GM10266 (cell line): Measurements from ENCODE around the gene KAT7.

Source experiments
- DNase-seq: peaks from one replicate; pipeline ENCODE4 v3.0.0; 2012; ENCODE audit errors: extremely low spot score
- TF ChIP-seq, protein P1 (sequence below): IDR thresholded peaks from 2 replicates; pipeline ENCODE4 v1.5.1; 2012; ENCODE audit warnings: mild to moderate bottlenecking, low read depth; ENCODE audit not compliant: control insufficient read depth, insufficient read depth; ENCODE audit errors: missing control alignments

Gene KAT7

DNA sequence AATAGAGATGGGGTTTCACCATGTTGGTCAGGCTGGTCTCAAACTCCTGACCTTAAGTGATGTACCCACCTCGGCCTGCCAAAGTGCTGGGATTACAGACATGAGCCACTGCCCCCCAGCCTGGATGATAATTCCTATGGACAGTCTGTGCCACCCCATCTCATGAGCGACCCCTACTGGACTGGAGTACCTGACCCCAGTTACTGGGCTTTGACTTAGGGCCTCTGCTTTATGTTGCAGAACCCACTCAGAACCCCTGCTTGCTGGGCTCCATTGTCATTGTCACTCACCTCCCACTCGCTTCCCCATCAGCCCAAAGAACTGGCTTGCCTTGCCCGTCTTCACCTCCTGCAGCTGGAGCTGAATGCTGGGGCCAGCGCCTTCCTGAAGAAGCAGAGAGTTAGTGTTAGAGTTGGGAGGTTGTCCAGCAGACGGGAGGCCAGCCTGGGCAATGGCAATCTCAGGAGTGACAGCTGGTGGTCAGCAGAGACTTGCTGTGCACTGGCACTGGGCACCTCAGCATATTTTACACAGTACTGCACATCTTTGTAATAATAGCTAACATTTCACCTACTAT is 55.4 kb downstream of the KAT7 start:
- no peak for DNase-seq
- TF ChIP-seq, protein P1, sequence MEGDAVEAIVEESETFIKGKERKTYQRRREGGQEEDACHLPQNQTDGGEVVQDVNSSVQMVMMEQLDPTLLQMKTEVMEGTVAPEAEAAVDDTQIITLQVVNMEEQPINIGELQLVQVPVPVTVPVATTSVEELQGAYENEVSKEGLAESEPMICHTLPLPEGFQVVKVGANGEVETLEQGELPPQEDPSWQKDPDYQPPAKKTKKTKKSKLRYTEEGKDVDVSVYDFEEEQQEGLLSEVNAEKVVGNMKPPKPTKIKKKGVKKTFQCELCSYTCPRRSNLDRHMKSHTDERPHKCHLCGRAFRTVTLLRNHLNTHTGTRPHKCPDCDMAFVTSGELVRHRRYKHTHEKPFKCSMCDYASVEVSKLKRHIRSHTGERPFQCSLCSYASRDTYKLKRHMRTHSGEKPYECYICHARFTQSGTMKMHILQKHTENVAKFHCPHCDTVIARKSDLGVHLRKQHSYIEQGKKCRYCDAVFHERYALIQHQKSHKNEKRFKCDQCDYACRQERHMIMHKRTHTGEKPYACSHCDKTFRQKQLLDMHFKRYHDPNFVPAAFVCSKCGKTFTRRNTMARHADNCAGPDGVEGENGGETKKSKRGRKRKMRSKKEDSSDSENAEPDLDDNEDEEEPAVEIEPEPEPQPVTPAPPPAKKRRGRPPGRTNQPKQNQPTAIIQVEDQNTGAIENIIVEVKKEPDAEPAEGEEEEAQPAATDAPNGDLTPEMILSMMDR, result peak; percentile 52

DNA sequence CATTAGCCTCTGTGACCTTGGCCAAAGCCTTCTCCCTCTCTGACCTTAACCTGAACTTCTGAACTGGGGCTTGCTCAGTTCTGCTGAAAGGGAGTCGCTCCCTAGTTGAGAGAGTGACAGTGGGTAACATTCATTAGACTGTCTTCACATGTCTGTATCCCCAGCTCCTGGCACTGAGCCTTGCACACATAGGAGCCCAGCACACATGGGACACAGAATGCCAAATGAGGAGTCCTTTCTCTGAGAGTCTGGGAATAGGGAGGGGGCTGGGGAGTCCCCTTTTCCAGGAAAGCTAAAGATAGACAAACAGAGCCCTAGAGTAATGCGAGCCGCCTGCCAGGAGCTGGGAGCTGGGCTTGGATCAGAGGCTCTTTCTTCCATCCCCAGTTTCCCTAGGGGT is 56.8 kb downstream of the KAT7 start:
- no peak for DNase-seq
- TF ChIP-seq, protein P1, result no peak

DNA sequence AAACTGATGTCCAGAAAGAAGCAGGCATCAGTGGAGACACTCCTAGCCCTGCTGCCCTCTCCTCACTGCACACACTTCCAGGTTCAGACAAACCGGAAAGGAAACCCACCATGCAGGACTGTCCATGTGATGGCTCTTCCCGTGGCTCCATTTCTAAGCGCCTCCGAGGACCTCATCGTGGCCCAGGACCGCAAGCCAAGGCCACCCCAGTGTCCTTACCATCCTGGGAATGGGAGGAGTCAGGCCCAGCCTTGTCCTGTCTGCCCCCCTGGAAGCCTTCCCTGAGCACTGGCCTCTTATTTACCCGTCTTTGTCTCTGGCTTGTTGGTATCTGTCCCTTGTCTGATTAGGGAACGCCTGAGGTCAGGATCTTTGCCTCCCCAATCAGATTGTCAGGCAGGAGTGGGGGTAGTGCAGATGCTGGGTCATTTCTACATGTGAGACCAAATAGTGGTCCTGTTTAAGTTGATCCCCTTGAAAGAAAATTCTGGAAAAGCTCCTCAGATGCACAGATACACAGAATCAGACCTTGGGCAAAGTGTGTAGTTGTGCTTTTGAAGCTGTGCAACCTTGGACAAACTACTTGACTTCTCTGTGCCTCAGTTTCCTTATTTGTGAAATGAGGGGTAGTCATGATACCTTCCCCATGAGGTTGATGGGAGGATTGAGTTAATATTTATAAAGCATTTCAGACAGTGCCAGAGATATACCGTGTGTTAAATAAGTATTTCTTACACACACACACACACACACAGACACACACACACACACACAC is 58.6 kb downstream of the KAT7 start:
- no peak for DNase-seq
- TF ChIP-seq, protein P1, result no peak

DNA sequence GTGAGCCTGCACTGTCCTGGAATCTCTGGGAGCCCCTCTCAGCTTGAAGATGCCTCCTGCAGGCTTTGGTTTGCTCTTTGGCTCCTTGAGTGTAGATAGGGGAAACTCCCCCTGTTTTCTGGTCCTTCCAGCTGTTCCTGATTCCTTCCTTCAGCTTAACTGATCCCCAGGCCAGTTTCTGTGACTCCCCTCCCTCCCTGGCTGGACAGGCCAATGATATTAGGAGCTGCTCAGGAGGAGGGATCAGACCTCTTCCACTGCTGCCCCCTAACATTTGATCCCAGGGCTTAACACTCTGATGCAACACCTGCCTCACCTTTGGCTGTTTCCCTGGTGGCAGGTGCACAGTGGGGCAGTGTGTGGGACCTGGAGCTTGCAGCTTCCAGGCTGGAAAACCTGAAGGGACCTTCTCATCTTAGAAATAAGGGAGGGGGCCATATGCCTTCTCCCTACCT is 59.6 kb downstream of the KAT7 start, which contains the start of gene TAC4:
TAC4 (minus strand) TSS at position 51 of the 455 bp plus-strand sequence. CDS start 52 bp downstream, outside the sequence.
- TF ChIP-seq, protein P1, result no peak
- no peak for DNase-seq

DNA sequence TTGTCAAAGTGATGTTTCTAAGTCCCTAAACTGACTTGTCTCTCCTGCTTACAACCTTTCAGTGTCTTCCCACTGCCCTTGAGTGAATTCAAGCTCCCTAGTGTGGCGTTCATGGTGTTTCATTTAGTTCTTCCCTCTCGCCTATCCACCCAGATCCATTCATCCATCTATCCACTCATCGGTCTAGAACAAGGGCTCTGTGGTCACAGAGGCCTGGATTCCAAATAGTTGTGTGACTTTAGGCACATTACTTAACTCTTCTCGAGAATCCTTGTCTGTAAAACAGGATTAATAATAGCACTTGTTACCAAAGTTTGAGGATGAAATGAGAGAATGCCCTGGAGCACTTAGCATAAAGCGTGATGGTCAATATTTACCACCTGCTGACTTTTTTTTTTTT is 60.3 kb downstream of the KAT7 start:
- DNase-seq, result no peak
- TF ChIP-seq, protein P1, result no peak

DNA sequence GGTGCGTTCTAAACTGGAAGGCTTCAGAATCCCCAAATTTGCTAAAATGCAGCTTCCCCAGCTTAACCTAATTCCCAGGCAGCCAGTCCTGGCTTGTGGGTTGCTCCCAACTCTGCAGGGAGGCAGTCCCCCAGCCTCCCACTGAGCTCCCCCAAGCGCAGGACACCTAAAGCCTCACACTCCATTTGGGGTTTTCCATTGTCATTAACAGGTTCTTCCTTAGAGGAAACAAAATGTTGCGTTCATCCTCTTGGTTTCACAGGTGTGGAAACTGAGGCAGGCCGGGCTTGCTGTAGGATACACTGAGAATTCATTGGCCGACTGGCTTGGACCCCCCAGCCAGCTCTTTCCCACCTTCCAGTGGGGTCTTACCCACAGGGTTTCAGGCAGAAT is 61.7 kb downstream of the KAT7 start:
- no peak for DNase-seq
- TF ChIP-seq, protein P1, result no peak
